ENCODE data around the gene CARD18.

CARD18 gene, protein sequence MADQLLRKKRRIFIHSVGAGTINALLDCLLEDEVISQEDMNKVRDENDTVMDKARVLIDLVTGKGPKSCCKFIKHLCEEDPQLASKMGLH

DNA sequence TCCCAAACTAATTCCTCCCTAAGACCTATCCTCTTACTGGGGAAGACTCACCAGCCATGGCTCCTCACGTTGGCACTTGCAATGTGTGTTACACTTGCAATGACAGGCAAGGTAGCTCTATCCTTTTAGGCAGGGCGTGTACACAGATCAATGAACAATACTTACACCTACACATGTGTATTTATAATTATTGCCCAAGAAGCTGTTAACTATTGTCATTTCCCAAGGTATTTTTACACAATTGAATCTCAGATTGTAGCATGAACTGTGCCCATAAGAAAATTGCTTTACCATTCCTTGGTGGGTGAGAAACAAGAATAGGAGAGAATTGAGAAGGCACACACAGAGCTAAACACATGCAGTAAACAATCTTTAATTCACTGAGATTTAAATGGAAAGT is at the start of gene CARD18:
Gene CARD18, minus strand, starts transcription at position 101 of the 400 bp plus-strand sequence. Its CDS starts 43 bp downstream, at position 58.
- DNase-seq, result no peak
- intact Hi-C loops (cut with DNase I), result no loop called here

DNA sequence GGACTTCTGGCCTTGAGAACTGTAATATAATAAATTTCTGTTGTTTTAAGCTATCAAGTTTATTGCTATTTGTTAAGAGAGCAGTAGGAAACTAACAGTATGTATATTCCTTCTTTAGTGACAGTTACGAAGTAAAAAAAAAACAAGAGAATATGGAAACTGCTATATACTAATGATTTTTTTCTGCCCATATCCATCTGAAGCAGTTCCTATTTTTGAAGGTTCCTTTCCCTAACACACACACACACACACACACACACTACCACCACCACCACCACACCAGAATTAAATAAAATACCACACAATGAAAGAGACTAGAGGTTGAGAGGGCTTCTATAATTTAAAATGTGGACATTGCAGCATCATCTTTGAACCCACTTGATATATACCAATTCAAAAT is 44.4 kb upstream of the CARD18 start:
- intact Hi-C loops (cut with DNase I), result no loop called here
- no peak for DNase-seq

DNA sequence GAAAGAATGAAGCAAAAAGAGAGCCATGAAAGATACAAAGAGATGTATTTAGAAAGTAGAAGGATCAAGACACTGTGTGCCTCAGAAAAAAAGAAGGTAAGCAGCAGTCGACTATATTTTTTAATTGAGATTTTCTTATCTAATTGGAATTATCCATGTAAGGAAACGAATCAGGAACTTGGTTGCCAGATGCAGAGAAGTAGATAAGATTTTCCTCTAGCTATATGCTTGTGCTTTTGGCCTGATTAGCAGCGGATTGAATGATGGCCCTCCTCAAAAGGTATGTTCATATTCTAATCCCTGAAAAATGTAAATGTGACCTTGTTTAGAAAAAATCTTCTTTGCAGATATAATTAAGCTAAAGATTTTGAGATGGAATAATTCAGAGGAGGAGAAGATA is 43.9 kb upstream of the CARD18 start:
- intact Hi-C loops (cut with DNase I), result no loop called here
- no peak for DNase-seq

DNA sequence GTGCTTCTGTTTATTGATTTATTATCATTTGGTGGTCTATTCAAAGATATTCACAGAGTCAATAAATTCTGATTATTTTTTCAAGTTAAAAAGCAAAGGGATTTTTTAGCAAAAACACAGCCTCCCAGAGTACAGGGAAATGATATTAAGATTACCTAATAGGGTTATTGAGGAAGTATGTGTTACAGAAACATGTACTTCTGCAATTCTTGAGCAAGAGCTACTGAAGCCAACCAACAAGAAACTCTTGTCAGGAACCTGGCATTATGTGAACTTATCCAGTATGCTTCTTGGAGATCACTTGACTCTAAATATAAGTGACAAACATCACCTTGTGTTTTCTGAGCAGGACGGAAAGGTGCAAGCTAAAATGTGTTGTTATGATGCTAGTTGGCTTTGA is 42.0 kb upstream of the CARD18 start:
- DNase-seq, result no peak
- intact Hi-C loops (cut with DNase I), result no loop called here

DNA sequence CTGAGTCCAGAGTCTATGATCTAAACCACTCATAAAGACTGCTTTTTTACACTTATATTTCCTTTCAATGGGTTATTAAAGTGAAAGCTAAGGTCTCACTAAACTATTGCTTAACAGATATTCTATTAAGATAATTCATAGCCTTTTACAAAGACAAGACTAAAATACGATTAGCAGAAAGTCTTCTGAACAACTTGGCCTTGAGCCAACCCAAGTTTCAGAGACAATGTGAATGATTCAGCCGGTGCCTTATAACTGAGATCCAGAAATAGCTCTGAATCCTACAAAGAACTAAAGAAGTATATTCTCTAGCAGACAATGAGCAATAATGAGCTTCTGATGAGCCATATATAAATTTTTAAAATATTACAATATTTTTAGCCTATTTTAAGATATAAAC is 41.5 kb upstream of the CARD18 start:
- intact Hi-C loops (cut with DNase I), result no loop called here
- peak in 29 of 42 donors; percentile 17 to 86 (median 52) for DNase-seq

DNA sequence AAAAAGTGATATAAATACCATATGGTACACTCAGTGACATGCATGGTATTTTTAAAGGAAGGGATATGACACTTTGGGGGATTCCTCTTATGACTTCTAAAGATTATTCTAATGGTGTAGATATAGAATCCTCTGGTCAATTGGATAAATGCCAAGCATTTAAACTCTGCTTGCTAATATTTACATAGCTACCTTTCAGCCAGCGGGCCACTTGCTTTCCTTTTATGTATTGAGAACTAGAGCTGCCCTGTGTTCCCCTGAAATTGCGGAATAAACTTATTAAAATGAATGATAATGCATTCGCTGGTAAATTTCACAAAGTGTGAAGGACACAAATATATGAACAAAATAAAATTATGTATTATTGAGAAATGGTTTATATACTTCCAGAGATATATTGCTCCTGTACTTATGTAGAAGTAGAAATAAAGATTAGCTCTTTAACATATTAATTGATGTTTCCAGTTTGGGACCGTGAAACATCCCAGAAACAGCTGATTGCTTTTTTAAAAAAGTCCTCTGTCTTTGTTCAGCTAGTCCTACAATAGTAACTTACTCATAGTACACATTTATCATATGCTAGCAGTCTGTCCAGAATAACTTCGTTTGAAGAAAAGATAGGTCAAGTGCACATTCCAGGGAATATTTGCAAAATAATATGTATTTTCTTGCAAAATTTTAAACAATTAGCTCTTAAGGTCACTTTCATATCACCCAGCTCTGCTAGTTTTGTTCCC is 40.1 kb upstream of the CARD18 start:
- intact Hi-C loops (cut with DNase I), result no loop called here
- DNase-seq, result no peak

DNA sequence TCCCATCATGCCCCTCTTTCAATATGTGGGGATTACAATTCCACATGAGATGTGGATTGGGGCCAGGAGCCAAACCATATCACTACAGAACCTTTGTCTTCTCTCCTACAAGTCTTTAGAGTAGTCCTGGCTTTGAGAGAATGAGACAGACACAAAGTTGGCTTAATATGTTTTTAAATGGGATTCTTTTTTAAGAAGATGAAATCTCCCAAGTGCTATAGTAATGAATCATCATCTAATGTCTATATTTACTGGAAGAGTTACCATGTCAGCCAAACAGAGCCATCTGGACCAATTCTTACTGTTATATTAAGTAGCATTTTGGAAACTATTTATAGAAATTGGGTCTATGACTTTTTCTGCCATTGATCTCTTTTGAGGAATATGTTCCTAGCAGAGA is 38.1 kb upstream of the CARD18 start:
- no peak for DNase-seq
- intact Hi-C loops (cut with DNase I), result no loop called here

DNA sequence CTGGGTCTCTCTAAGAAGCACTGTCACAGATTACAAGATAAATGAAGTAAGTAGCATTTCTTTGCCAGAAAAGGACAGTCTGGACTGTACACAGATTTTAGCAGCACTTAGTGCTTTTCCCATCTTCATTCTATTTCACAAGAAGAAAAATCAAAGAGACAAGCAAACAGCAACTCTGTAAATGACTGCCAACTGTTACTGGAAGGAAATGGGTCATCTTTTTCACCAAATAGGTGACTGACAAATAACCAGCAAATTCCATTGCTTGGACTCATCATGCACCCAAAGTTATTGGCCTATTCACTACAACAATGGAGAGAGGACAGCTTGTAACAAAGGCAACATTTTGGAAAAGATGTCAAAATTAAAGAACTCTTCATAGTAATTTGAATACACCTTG is 28.9 kb upstream of the CARD18 start:
- intact Hi-C loops (cut with DNase I), result no loop called here
- DNase-seq, result no peak

DNA sequence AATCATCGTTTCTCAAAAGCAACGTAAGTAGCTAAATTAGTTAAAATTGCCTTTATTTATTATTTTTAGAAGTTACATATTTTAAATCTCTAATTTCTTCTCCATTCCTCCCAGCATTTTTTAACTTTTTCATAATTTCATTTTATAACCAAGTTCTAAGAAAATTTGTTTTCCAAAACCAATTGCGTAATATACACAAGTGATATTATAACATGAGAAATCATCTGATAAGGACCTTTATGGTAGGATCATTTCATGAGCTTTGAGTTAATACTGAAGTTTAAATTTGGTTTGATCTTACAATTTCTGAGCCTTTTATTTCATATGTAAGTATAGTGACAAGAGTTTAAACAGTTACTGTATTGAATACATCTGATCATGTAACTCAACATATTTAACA is 27.7 kb upstream of the CARD18 start:
- intact Hi-C loops (cut with DNase I), result no loop called here

DNA sequence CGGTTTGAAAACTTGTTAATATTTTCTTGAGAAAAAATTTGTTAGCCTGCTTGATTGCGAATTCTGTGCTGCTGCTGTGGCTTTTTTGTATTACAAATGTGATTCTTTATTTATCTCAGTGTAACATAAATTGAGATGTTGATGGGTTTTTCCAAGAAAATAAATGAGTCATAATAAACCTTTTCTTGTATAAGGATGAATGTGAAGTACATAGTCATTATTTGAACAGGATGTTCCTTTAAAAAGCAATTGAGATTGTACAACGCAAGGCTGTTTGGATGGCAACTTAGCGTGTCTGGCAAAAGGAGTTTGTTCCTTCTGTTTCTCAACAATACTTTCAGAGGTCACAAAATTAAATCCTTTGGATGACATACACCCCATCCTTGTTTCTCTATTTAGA is 24.6 kb upstream of the CARD18 start:
- no peak for DNase-seq
- intact Hi-C loops (cut with DNase I), result no loop called here

More for the DNA sequence above, 27.7 kb upstream of the CARD18 start:
- no peak for DNase-seq

DNA sequence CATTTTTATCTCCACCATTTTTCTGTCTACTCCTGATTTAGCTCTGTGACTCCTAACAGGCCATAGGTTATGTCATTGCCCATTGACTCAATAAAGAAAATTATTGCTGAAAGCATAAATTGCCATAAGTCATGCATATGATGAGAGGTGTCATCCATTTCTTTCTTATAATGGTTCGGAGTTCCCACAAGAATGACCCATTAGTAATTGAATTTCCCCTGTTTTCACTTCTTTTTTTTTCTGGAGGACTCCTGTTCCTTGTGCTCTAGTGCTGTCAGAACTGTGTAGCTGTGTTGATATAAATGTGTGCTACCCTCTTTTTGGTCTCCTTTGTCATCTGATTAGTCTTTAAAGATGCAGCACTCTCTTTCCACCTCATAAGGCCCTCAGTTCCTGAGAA is 22.9 kb upstream of the CARD18 start:
- intact Hi-C loops (cut with DNase I), result no loop called here
- DNase-seq, result no peak

DNA sequence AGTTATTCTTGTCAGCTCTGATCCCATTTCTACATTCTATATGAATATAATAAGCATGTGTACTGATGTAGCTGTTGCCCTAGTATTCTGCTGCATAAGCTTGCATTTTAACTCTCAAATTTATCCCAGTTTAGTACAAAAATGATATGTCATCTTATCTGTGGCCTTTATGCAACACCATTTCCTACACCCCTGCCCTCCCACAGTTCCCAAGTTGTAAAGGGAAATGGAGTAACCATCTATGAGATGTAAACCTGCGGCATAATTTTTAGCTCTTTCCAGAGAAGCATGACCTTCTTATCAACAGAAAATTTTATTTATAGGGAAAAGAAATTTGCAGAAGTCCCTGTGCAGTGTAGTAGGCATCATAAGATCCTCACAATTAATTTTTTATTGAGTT is 18.9 kb upstream of the CARD18 start:
- intact Hi-C loops (cut with DNase I), result no loop called here
- DNase-seq, result no peak

DNA sequence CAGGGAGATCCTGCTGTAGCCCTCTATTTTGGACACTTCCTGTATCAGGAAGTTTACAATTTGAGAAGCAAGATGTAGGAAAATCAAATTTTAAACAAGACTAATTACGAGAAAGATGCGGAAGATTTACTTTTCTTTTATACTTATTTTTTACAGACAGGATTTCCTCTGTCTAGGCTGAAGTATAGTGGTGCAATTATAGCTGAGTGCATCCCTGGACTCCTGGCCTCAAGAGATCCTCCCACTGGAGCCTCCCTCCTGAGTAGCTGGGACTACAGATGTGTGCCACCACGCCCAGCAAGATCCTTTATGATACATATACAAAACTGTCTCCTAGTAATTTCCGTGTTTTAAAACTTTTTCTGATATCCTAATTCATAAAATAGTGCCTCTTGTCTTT is 17.2 kb upstream of the CARD18 start:
- no peak for DNase-seq
- intact Hi-C loops (cut with DNase I), result no loop called here

DNA sequence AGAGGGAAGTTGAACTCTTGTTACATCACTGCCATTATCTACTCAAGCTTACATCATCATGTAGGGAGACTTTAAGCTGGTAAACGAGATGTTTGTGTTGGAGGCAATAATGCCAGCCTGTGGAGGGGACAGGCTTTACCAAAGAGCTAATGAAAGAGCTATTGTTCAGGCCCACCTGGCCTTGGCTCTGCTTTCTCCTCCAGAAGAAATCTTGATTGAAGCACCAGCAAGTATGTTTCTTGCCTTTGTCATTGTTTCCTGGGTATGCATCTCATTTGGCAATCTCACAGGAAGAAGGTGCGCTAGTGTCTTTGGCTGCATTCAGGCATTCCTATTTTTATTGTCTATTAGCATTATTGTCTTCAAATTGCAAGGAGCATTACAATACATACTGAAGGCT is 16.7 kb upstream of the CARD18 start:
- no peak for DNase-seq
- intact Hi-C loops (cut with DNase I), result no loop called here

DNA sequence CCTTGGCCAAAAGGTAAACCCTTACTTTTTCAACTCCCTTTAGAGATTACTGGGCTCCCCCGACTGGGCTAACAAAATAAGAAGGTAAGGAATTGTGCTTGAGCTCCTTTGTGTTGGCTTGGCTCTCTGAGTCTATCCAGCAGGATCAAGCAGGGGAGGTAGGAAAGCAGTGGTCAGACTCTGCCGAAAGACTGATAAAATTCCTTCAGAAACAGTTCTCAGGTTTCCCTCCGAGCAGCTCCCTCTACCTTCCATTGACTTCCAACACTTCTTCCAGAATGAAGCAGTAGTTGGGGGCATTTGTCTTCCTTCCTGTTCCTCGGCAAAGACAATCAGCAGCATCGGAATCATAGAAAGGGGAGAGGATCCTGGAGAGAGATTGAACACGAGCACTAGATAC is 16.1 kb upstream of the CARD18 start:
- no peak for DNase-seq
- intact Hi-C loops (cut with DNase I), result no loop called here

DNA sequence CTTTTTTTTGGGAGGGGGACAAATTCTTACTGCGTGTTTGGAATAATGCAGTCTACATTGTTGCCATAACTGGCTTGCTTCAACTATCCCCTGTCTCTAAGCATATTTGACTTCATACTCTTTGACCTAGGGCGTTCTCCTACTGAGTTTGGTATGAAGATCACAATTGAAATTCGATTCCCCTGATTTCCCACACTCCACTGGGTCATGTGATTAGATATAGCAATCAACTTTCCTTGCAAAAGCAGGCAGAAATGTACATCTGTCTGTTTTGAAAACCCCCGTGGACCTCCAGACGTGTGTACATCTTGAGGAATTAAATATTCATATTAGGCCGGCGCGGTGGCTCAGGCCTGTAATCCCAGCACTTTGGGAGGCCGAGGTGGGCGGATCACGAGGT is 13.8 kb upstream of the CARD18 start:
- no peak for DNase-seq
- intact Hi-C loops (cut with DNase I), result no loop called here

DNA sequence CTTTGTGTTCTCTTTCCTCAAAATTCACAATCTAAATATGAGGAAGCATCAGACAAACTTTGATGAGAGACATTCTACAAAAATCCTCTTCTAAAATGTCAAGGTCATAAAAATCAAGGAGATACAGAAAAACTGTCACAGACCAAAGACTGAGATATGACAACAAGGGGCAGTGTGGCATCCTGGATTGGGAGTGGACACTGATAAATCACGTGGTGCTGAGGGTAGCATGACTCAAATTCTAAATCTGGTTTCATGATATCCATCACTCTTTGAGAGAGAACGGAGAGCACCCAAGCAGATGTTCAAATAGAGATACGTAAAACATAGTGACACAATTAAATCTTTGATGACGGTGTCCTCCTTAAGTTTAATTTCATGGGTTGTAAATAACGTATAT is 13.0 kb upstream of the CARD18 start:
- intact Hi-C loops (cut with DNase I), result no loop called here
- DNase-seq, result no peak

DNA sequence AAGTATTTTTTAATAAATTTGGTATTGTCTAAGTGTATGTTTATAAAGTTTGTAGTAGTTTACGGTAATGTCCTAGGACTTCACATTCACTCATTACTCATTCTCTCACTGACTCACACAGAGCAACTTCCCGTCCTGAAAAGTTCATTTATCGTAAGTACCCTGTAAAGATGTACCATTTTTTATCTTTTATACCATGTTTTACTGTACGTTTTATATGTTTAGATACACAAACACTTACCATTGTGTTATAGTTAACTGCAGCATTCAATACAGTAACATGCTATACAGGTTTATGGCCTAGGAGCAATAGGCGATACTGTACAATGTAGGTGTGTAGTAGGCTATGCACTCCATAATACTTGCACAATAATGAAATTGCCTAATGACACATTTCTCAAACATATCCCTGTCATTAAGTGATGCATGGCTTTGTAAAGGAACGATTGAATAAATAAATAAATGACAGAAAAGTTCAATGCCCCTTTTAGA is 12.5 kb upstream of the CARD18 start:
- intact Hi-C loops (cut with DNase I), result no loop called here
- DNase-seq, result no peak

DNA sequence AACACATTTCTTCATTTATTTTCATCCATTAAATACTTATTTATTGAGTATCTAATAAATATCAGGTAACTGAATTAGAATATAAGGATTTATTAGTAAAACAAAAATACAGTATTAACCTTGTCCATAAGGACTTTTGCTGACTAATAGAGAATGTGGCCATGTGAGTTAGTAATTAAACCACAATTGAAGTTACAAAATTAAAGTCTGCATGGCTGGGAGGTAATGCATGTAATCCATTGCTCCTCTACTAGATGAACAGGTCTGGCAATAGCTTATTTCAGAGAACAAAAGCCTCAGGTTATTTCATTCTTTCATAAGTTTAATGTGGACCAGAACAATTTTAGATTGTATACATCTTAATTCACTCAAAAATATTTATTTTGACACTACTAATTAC is 9.9 kb upstream of the CARD18 start:
- DNase-seq, result no peak
- intact Hi-C loops (cut with DNase I), result no loop called here

DNA sequence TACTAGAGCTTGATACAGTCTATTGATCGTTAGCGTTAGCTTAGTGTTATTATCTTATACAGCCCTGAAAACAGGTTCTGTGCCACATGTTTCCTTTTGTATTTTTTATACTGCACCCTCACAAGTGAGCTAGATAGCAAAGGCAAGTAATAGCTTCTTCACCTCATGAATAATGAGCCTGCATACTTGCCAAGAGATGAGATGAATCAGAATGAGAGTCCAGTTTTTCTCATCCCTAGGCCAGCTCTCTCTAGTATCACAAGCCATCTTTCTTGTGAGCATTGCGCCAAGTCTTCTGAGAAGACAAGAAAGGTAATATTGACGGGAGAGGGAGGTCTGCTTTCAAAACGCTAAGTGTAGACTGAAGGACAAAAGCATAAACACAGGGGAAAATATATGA is 8.7 kb upstream of the CARD18 start:
- intact Hi-C loops (cut with DNase I), result no loop called here
- no peak for DNase-seq

DNA sequence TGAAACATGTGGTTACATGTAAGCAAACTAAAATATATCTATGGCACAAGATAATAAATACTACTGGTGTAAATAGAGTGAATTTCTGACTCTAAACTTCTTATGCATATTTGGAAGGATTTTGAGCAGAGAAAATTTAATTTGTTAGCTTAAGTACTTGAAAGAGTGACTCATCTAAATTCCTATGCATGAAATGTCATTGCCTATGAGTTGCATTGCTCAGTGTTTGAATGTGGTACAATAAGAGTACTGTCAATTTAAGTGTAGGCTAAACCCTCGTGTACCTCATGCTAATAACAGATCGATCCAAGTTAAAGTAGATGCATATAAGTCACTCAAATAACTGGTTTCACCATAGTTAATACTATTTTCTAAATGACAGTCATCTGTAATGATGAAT is 5.3 kb upstream of the CARD18 start:
- DNase-seq, result no peak
- intact Hi-C loops (cut with DNase I), result no loop called here

All from head of caudate nucleus (tissue), 42 donors.